Measurements from ENCODE around the gene DOCK1.

Gene DOCK1

GRCh38 chr10:127497685-127498084 lies 592.5 kb downstream of the DOCK1 start:
- no peak for TF ChIP-seq MYC (IDR thresholded peaks at IDR 0.05; ENCODE audit: low read depth, low read length)
- H3K4me3 ChIP-seq (ENCODE audit: low read depth, low read length) = no peak overlapping the region
- DNase-seq (ENCODE audit: low read depth) = no peak

- no peak for DNase-seq (ENCODE audit: low read depth)
- no peak overlapping the region for H3K4me3 ChIP-seq (ENCODE audit: low read depth, low read length)
- TF ChIP-seq CTCF (IDR thresholded peaks at IDR 0.05; ENCODE audit: low read depth, low read length) = no peak
- no peak for TF ChIP-seq POLR2A (IDR thresholded peaks at IDR 0.05; ENCODE audit: extremely low read depth, insufficient read length)
- no peak for TF ChIP-seq MAX (IDR thresholded peaks at IDR 0.05; ENCODE audit: low read depth, low read length)
- TF ChIP-seq MYC (IDR thresholded peaks at IDR 0.05; ENCODE audit: low read depth, low read length) = no peak
Measured at GRCh38 chr10:127498087-127498486, 592.9 kb downstream of the DOCK1 start.

- TF ChIP-seq MAX (IDR thresholded peaks at IDR 0.05; ENCODE audit: low read depth, low read length) (no peak), CTCF (IDR thresholded peaks at IDR 0.05; ENCODE audit: low read depth, low read length) (no peak), MYC (IDR thresholded peaks at IDR 0.05; ENCODE audit: low read depth, low read length) (no peak), POLR2A (IDR thresholded peaks at IDR 0.05; ENCODE audit: extremely low read depth, insufficient read length) (no peak)
- no peak for DNase-seq (ENCODE audit: low read depth)
Measured at GRCh38 chr10:127500127-127500526, 594.9 kb downstream of the DOCK1 start.

More at GRCh38 chr10:127500127-127500526, 594.9 kb downstream of the DOCK1 start:
- no peak overlapping the region for H3K4me3 ChIP-seq (ENCODE audit: low read depth, low read length)

Measured in NB4 (cell line).